Measurements from ENCODE around the gene SLC10A3. TPM values are rescaled to one million over a fixed set of nuclear protein-coding genes. Genes with fewer than 3 reads are reported as not detected.

Gene SLC10A3
- total and polyA plus RNA-seq, 10 of the 15 experiments (the other 5 are each of a cell fraction or from before 2014, with no cell fraction given): 1.7 to 23.5 (median 11.0) TPM

GRCh38 chrX:154466907-154467306, 23.5 kb downstream of the SLC10A3 start:
- Histone ChIP-seq H3K27ac (ENCODE audit: control insufficient read depth, insufficient read depth) (no peak overlapping the region), H3K36me3 (ENCODE audit: control insufficient read depth in 2 of 2, insufficient read depth in 2 of 2, low read length in 1 of 2) (peaks cover 0 to 2% of the 10 kb centered on the region in 2 experiments; a peak in 3 of 4 replicates), H3K9me3 (replicated peaks; ENCODE audit: control insufficient read depth, insufficient read depth, low read length) (no peaks in the 10 kb centered on the region; the same call in 2 of the 3 replicates), H3K4me3 (no peak overlapping the region), H3K9ac (ENCODE audit: control insufficient read depth, insufficient read depth, low read length) (no peak overlapping the region), H4K20me1 (ENCODE audit: control insufficient read depth, insufficient read depth) (no peaks in the 10 kb centered on the region), H3K4me1 (ENCODE audit: control insufficient read depth, insufficient read depth, low read length) (no peaks in the 10 kb centered on the region), H3K27me3 (replicated peaks in 1 of 2; ENCODE audit: control insufficient read depth in 2 of 2, insufficient read depth in 2 of 2, low read length in 1 of 2) (no peaks in the 10 kb centered on the region), H2AFZ (ENCODE audit: control insufficient read depth, low read depth, low read length) (no peak overlapping the region), H3K79me2 (ENCODE audit: control insufficient read depth, insufficient read depth, low read length) (no peaks in the 10 kb centered on the region), H3K4me2 (ENCODE audit: control insufficient read depth, insufficient read depth) (no peak overlapping the region)
- RAD21 ChIA-PET (ENCODE audit: unreplicated experiment): no interaction called here
- DNase-seq (ENCODE audit: low read depth, low spot score) (no peak), ATAC-seq (no peak), FAIRE-seq (no peak)
- POLR2A ChIA-PET: no interaction called here
- BruUV-seq (replicated peaks): no TSS peak
- intact Hi-C loops (cut with micrococcal nuclease; ENCODE audit: unreplicated experiment): no loop called here
- no peak for TF ChIP-seq PRDM15 (CRISPR knock-in tag; IDR thresholded peaks at IDR 0.05)
- no peak for TF ChIP-seq CREM (IDR thresholded peaks at IDR 0.05; ENCODE audit: low read depth)
- TF ChIP-seq HDAC2 (IDR thresholded peaks at IDR 0.05): no peak
- no peak for TF ChIP-seq SPI1 (IDR thresholded peaks at IDR 0.05; ENCODE audit: borderline replicate concordance, insufficient read depth, low read depth, low read length)
- WGBS (ENCODE audit: insufficient coverage, insufficient replicate concordance, low lambda C conversion rate, missing lambda C conversion rate): 64% methylated on average over 14 of the region's 15 CpGs
- SMC1A ChIA-PET (ENCODE audit: uncharacterized antibody, unreplicated experiment): no interaction called here
- CTCF ChIA-PET: no interaction called here
- in situ Hi-C loops (cut with MboI): no loop called here

GRCh38 chrX:154466036-154466435, 24.4 kb downstream of the SLC10A3 start:
- H3K27me3 ChIP-seq (replicated peaks in 1 of 2; ENCODE audit: control insufficient read depth in 2 of 2, insufficient read depth in 2 of 2, low read length in 1 of 2): no peaks in the 10 kb centered on the region
- RAD21 ChIA-PET (ENCODE audit: unreplicated experiment): no interaction called here
- intact Hi-C loops (cut with micrococcal nuclease; ENCODE audit: unreplicated experiment): no loop called here
- SMC1A ChIA-PET (ENCODE audit: uncharacterized antibody, unreplicated experiment): no interaction called here
- FAIRE-seq (no peak), DNase-seq (ENCODE audit: low read depth, low spot score) (no peak), ATAC-seq (no peak)
- in situ Hi-C loops (cut with MboI): no loop called here
- POLR2A ChIA-PET: no interaction called here
- no peaks in the 10 kb centered on the region for H4K20me1 ChIP-seq (ENCODE audit: control insufficient read depth, insufficient read depth)
- H3K4me1 ChIP-seq (ENCODE audit: control insufficient read depth, insufficient read depth, low read length): no peaks in the 10 kb centered on the region
- BruUV-seq (replicated peaks): no TSS peak
- H3K79me2 ChIP-seq (ENCODE audit: control insufficient read depth, insufficient read depth, low read length): no peaks in the 10 kb centered on the region
- TF ChIP-seq TBL1XR1 (IDR thresholded peaks at IDR 0.05; ENCODE audit: low read depth, low read length): no peak
- no peak for TF ChIP-seq USF2 (IDR thresholded peaks at IDR 0.05; ENCODE audit: borderline replicate concordance, low read depth, low read length)
- TF ChIP-seq MEF2B (IDR thresholded peaks at IDR 0.05; ENCODE audit: partially characterized antibody, poor library complexity, severe bottlenecking): no peak
- TF ChIP-seq SPI1 (IDR thresholded peaks at IDR 0.05; ENCODE audit: borderline replicate concordance, insufficient read depth, low read depth, low read length): no peak
- no peak overlapping the region for H3K27ac ChIP-seq (ENCODE audit: control insufficient read depth, insufficient read depth)
- WGBS (ENCODE audit: insufficient coverage, insufficient replicate concordance, low lambda C conversion rate, missing lambda C conversion rate): 91% methylated on average over 18 of the region's 32 CpGs
- CTCF ChIA-PET: no interaction called here
- peaks cover 0 to 2% of the 10 kb centered on the region in 2 experiments; a peak in 2 of 4 replicates for H3K36me3 ChIP-seq (ENCODE audit: control insufficient read depth in 2 of 2, insufficient read depth in 2 of 2, low read length in 1 of 2)
- H3K9me3 ChIP-seq (replicated peaks; ENCODE audit: control insufficient read depth, insufficient read depth, low read length): no peaks in the 10 kb centered on the region; the same call in 2 of the 3 replicates
- H3K9ac ChIP-seq (ENCODE audit: control insufficient read depth, insufficient read depth, low read length): no peak overlapping the region
- H3K4me3 ChIP-seq: no peak overlapping the region
- no peak overlapping the region for H3K4me2 ChIP-seq (ENCODE audit: control insufficient read depth, insufficient read depth)
- H2AFZ ChIP-seq (ENCODE audit: control insufficient read depth, low read depth, low read length): no peak overlapping the region

Measured in GM12878 (cell line).